HCT116 (cell line): ENCODE measurements around the gene PTN.

ENCODE experiments used
- ELF1 ChIP-seq: IDR thresholded peaks from 2 replicates; pipeline ENCODE4 v1.6.1; 2012; ENCODE audit warnings: low read depth, borderline replicate concordance
- EZH2 ChIP-seq: fragments of 200-600 bp; sonication (generic); IDR thresholded peaks from 2 replicates; pipeline ENCODE4 v1.6.1; 2017; ENCODE audit warnings: antibody characterized with exemption, mixed run types
- EZH2phosphoT487 ChIP-seq: fragments of 200-600 bp; IDR thresholded peaks from 2 replicates; pipeline ENCODE4 v1.6.1; 2018; ENCODE audit warnings: antibody characterized with exemption, borderline replicate concordance
- POLR2A ChIP-seq: IDR thresholded peaks from 2 replicates; pipeline ENCODE4 v1.7.0; 2011; ENCODE audit warnings: borderline replicate concordance; ENCODE audit not compliant: insufficient read depth, insufficient read length; ENCODE audit errors: extremely low read depth
- POLR2AphosphoS5 ChIP-seq: IDR thresholded peaks from 2 replicates; pipeline ENCODE4 v1.6.1; 2011; ENCODE audit warnings: mild to moderate bottlenecking, low read depth, low read length, moderate library complexity
- RAD21 ChIP-seq: IDR thresholded peaks from 2 replicates; pipeline ENCODE4 v1.6.1; 2012; ENCODE audit warnings: low read depth, mild to moderate bottlenecking
- SIN3A ChIP-seq: IDR thresholded peaks from 2 replicates; pipeline ENCODE4 v1.6.1; 2012; ENCODE audit warnings: low read depth
- YY1 ChIP-seq: IDR thresholded peaks from 2 replicates; pipeline ENCODE4 v1.6.1; 2011; ENCODE audit warnings: low read length, low read depth, moderate library complexity, mild to moderate bottlenecking; ENCODE audit not compliant: insufficient replicate concordance; ENCODE audit errors: extremely low read depth
- ZNF274 ChIP-seq: fragments of 200-500 bp; sonication (Bioruptor generic); IDR thresholded peaks from 2 replicates; pipeline ENCODE4 v1.6.1; 2014; ENCODE audit warnings: mild to moderate bottlenecking, low read depth, low read length, inconsistent platforms
- TF ChIP-seq, protein P1 (sequence below), 3 experiments: fragments of 200-600 bp in 1 of 3; sonication (generic) in 1 of 3; IDR thresholded peaks in 2 of 3; conservative IDR thresholded peaks in 1 of 3; 2 replicates each; pipeline ENCODE4 v1.5.1; 2012 to 2017; ENCODE audit warnings: low read depth in 2 of 3, low read length in 2 of 3, antibody characterized with exemption in 1 of 3, borderline replicate concordance in 1 of 3, control low read depth in 1 of 3, mild to moderate bottlenecking in 1 of 3, mixed read lengths in 1 of 3, mixed run types in 1 of 3, moderate library complexity in 1 of 3; ENCODE audit not compliant: insufficient read depth in 1 of 3
- TF ChIP-seq, protein P2 (sequence below): IDR thresholded peaks from 2 replicates; pipeline ENCODE4 v1.6.1; 2012
- TF ChIP-seq, protein P3 (sequence below): IDR thresholded peaks from 2 replicates; pipeline ENCODE4 v1.6.1; 2012
- TF ChIP-seq, protein P4 (sequence below): IDR thresholded peaks from 2 replicates; pipeline ENCODE4 v1.6.1; 2012; ENCODE audit warnings: low read depth

DNA sequence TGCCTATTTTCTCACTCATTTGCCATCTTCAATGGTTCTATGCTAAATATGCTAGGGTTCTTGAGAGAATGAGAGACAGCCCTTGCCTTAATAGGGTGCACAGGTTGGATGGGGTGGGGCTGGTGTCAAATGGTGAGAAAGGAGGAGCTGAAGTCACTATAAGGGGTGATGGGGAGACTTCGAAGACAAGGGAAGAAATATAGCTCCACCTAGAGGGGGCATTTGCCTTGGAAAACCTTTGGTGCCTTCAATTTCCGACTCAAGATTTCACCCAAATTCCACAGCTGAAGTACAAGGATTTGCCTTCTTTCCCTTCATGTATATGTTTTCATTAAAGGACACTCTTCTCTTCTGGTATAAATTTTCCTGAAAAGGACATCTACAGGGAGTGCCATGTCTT is 5.6 kb downstream of the PTN start:
- TF ChIP-seq, protein P1, sequence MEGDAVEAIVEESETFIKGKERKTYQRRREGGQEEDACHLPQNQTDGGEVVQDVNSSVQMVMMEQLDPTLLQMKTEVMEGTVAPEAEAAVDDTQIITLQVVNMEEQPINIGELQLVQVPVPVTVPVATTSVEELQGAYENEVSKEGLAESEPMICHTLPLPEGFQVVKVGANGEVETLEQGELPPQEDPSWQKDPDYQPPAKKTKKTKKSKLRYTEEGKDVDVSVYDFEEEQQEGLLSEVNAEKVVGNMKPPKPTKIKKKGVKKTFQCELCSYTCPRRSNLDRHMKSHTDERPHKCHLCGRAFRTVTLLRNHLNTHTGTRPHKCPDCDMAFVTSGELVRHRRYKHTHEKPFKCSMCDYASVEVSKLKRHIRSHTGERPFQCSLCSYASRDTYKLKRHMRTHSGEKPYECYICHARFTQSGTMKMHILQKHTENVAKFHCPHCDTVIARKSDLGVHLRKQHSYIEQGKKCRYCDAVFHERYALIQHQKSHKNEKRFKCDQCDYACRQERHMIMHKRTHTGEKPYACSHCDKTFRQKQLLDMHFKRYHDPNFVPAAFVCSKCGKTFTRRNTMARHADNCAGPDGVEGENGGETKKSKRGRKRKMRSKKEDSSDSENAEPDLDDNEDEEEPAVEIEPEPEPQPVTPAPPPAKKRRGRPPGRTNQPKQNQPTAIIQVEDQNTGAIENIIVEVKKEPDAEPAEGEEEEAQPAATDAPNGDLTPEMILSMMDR (IDR thresholded peaks at IDR 0.05 in 2 of 3, conservative IDR thresholded peaks at IDR 0.05 in 1 of 3; ENCODE audit: borderline replicate concordance in 1 of 3, insufficient read depth in 1 of 3, low read depth in 2 of 3, low read length in 2 of 3) = no peak
- TF ChIP-seq, protein P2, sequence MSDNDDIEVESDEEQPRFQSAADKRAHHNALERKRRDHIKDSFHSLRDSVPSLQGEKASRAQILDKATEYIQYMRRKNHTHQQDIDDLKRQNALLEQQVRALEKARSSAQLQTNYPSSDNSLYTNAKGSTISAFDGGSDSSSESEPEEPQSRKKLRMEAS = no peak
- TF ChIP-seq POLR2AphosphoS5 (no peak), POLR2A (no peak), RAD21 (no peak), YY1 (no peak), EZH2 (no peak), EZH2phosphoT487 (no peak), SIN3A (no peak), ZNF274 (no peak), ELF1 (no peak)
- TF ChIP-seq, protein P3, sequence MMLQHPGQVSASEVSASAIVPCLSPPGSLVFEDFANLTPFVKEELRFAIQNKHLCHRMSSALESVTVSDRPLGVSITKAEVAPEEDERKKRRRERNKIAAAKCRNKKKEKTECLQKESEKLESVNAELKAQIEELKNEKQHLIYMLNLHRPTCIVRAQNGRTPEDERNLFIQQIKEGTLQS = no peak
- TF ChIP-seq, protein P4, sequence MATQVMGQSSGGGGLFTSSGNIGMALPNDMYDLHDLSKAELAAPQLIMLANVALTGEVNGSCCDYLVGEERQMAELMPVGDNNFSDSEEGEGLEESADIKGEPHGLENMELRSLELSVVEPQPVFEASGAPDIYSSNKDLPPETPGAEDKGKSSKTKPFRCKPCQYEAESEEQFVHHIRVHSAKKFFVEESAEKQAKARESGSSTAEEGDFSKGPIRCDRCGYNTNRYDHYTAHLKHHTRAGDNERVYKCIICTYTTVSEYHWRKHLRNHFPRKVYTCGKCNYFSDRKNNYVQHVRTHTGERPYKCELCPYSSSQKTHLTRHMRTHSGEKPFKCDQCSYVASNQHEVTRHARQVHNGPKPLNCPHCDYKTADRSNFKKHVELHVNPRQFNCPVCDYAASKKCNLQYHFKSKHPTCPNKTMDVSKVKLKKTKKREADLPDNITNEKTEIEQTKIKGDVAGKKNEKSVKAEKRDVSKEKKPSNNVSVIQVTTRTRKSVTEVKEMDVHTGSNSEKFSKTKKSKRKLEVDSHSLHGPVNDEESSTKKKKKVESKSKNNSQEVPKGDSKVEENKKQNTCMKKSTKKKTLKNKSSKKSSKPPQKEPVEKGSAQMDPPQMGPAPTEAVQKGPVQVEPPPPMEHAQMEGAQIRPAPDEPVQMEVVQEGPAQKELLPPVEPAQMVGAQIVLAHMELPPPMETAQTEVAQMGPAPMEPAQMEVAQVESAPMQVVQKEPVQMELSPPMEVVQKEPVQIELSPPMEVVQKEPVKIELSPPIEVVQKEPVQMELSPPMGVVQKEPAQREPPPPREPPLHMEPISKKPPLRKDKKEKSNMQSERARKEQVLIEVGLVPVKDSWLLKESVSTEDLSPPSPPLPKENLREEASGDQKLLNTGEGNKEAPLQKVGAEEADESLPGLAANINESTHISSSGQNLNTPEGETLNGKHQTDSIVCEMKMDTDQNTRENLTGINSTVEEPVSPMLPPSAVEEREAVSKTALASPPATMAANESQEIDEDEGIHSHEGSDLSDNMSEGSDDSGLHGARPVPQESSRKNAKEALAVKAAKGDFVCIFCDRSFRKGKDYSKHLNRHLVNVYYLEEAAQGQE = no peak
